ENCODE data around the gene MARCHF9.

DNA sequence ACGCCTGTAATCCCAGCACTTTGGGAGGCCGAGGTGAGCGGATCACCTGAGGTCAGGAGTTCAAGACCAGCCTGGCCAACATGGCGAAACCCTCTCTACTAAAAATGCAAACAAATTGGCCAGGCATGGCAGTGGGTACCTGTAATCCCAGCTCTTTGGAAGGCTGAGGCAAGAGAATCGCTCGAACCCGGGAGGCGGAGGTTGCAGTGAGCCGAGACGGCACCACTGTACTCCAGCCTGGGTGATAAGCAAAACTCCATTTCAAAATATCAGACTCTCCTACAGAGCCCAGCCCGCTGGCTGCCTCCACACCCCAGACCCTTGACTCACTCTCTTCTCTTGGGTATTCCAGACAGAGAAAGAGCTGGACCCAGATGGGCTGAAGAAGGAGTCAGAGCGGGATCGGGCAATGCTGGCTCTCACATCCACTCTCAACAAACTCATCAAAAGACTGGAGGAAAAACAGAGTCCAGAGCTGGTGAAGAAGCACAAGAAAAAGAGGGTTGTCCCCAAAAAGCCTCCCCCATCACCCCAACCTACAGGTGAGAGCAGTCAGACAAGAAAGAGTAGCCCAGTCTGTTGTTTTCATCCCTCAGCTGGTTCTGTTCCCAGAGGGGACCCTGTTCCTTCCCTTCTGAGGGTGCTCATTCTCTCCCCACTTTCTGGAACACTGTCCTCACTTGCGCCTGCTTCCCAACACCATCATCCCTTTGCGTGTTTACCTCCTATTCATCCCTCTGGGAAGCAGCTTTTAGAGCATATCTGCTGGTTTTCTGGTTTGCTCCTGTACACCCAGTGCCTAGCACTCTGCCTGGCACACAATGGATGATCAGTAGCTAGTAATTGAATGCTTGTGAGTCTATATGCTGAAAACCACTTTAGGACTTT, 36.0 kb upstream of the MARCHF9 start:
- TF ChIP-seq, protein P1, sequence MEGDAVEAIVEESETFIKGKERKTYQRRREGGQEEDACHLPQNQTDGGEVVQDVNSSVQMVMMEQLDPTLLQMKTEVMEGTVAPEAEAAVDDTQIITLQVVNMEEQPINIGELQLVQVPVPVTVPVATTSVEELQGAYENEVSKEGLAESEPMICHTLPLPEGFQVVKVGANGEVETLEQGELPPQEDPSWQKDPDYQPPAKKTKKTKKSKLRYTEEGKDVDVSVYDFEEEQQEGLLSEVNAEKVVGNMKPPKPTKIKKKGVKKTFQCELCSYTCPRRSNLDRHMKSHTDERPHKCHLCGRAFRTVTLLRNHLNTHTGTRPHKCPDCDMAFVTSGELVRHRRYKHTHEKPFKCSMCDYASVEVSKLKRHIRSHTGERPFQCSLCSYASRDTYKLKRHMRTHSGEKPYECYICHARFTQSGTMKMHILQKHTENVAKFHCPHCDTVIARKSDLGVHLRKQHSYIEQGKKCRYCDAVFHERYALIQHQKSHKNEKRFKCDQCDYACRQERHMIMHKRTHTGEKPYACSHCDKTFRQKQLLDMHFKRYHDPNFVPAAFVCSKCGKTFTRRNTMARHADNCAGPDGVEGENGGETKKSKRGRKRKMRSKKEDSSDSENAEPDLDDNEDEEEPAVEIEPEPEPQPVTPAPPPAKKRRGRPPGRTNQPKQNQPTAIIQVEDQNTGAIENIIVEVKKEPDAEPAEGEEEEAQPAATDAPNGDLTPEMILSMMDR (IDR thresholded peaks at IDR 0.05), result no peak
- TF ChIP-seq OVOL2 (CRISPR knock-in tag; IDR thresholded peaks at IDR 0.05; ENCODE audit: borderline replicate concordance), result no peak
- no peak for TF ChIP-seq CREM (CRISPR knock-in tag; IDR thresholded peaks at IDR 0.05)
- TF ChIP-seq, protein P2, sequence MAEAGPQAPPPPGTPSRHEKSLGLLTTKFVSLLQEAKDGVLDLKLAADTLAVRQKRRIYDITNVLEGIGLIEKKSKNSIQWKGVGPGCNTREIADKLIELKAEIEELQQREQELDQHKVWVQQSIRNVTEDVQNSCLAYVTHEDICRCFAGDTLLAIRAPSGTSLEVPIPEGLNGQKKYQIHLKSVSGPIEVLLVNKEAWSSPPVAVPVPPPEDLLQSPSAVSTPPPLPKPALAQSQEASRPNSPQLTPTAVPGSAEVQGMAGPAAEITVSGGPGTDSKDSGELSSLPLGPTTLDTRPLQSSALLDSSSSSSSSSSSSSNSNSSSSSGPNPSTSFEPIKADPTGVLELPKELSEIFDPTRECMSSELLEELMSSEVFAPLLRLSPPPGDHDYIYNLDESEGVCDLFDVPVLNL (CRISPR knock-in tag; IDR thresholded peaks at IDR 0.05; ENCODE audit: borderline replicate concordance, low read depth), result no peak
- no peak for TF ChIP-seq ZNF232 (CRISPR knock-in tag; IDR thresholded peaks at IDR 0.05)
- no peak for TF ChIP-seq SP1 (CRISPR knock-in tag; conservative IDR thresholded peaks at IDR 0.05)
- TF ChIP-seq, protein P3, sequence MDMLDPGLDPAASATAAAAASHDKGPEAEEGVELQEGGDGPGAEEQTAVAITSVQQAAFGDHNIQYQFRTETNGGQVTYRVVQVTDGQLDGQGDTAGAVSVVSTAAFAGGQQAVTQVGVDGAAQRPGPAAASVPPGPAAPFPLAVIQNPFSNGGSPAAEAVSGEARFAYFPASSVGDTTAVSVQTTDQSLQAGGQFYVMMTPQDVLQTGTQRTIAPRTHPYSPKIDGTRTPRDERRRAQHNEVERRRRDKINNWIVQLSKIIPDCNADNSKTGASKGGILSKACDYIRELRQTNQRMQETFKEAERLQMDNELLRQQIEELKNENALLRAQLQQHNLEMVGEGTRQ (CRISPR knock-in tag; IDR thresholded peaks at IDR 0.05), result no peak
- TF ChIP-seq SOX15 (CRISPR knock-in tag; IDR thresholded peaks at IDR 0.05), result no peak
- TF ChIP-seq, protein P4, sequence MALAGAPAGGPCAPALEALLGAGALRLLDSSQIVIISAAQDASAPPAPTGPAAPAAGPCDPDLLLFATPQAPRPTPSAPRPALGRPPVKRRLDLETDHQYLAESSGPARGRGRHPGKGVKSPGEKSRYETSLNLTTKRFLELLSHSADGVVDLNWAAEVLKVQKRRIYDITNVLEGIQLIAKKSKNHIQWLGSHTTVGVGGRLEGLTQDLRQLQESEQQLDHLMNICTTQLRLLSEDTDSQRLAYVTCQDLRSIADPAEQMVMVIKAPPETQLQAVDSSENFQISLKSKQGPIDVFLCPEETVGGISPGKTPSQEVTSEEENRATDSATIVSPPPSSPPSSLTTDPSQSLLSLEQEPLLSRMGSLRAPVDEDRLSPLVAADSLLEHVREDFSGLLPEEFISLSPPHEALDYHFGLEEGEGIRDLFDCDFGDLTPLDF (CRISPR knock-in tag; IDR thresholded peaks at IDR 0.05), result no peak
- TF ChIP-seq, protein P5, sequence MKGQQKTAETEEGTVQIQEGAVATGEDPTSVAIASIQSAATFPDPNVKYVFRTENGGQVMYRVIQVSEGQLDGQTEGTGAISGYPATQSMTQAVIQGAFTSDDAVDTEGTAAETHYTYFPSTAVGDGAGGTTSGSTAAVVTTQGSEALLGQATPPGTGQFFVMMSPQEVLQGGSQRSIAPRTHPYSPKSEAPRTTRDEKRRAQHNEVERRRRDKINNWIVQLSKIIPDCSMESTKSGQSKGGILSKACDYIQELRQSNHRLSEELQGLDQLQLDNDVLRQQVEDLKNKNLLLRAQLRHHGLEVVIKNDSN (CRISPR knock-in tag; IDR thresholded peaks at IDR 0.05), result no peak
- TF ChIP-seq, protein P6, sequence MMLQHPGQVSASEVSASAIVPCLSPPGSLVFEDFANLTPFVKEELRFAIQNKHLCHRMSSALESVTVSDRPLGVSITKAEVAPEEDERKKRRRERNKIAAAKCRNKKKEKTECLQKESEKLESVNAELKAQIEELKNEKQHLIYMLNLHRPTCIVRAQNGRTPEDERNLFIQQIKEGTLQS (CRISPR knock-in tag; conservative IDR thresholded peaks at IDR 0.05), result no peak
